ENCODE data around the gene PDXP.

PDXP gene

GRCh38 chr22:37696657-37697537 lies 38.4 kb downstream of the PDXP start, which contains the start of gene TRIOBP:
Gene TRIOBP (plus strand): TSS chr22:37697048. CDS start chr22:37701366, 4,318 bp downstream.
- Histone ChIP-seq H3K4me2 (ENCODE audit: low read length) (peak within 1 kb of the TSS; percentile 78), H3K27me3 (ENCODE audit: control insufficient read depth, insufficient read depth, low read length) (no peaks in the 10 kb centered on the region), H3K36me3 (ENCODE audit: insufficient read depth, low read length) (peaks cover 15% of the 10 kb centered on the region), H3K9ac (ENCODE audit: low read depth, low read length) (no peak within 1 kb of the TSS), H3K4me3 (ENCODE audit: low read length) (peak within 1 kb of the TSS; percentile 52), H3K4me1 (ENCODE audit: control insufficient read depth, insufficient read depth, low read length) (peaks cover 16% of the 10 kb centered on the region), H3K9me3 (replicated peaks; ENCODE audit: low read length) (no peaks in the 10 kb centered on the region)

- Histone ChIP-seq H3K9me3 (replicated peaks; ENCODE audit: low read length) (no peaks in the 10 kb centered on the region), H3K4me2 (ENCODE audit: low read length) (peak overlapping the region; percentile 78), H3K36me3 (ENCODE audit: insufficient read depth, low read length) (peaks cover 11% of the 10 kb centered on the region), H3K9ac (ENCODE audit: low read depth, low read length) (no peak overlapping the region), H3K4me3 (ENCODE audit: low read length) (no peak overlapping the region), H3K4me1 (ENCODE audit: control insufficient read depth, insufficient read depth, low read length) (peaks cover 16% of the 10 kb centered on the region), H3K27me3 (ENCODE audit: control insufficient read depth, insufficient read depth, low read length) (no peaks in the 10 kb centered on the region)
These were observed 39.0 kb downstream of the PDXP start for GRCh38 chr22:37697538-37697835.

GRCh38 chr22:37701141-37701786 lies 42.7 kb downstream of the PDXP start:
- Histone ChIP-seq H3K9ac (ENCODE audit: low read depth, low read length) (no peak overlapping the region), H3K4me3 (ENCODE audit: low read length) (no peak overlapping the region), H3K36me3 (ENCODE audit: insufficient read depth, low read length) (no peaks in the 10 kb centered on the region), H3K4me1 (ENCODE audit: control insufficient read depth, insufficient read depth, low read length) (peaks cover 8% of the 10 kb centered on the region), H3K27me3 (ENCODE audit: control insufficient read depth, insufficient read depth, low read length) (no peaks in the 10 kb centered on the region), H3K9me3 (replicated peaks; ENCODE audit: low read length) (no peaks in the 10 kb centered on the region), H3K4me2 (ENCODE audit: low read length) (no peak overlapping the region)

- no peak overlapping the region for H3K4me3 ChIP-seq (ENCODE audit: low read length)
- H3K4me2 ChIP-seq (ENCODE audit: low read length), result no peak overlapping the region
- H3K9me3 ChIP-seq (replicated peaks; ENCODE audit: low read length), result no peaks in the 10 kb centered on the region
- H3K4me1 ChIP-seq (ENCODE audit: control insufficient read depth, insufficient read depth, low read length), result no peaks in the 10 kb centered on the region
- no peaks in the 10 kb centered on the region for H3K36me3 ChIP-seq (ENCODE audit: insufficient read depth, low read length)
- H3K27me3 ChIP-seq (ENCODE audit: control insufficient read depth, insufficient read depth, low read length), result no peaks in the 10 kb centered on the region
- H3K9ac ChIP-seq (ENCODE audit: low read depth, low read length), result no peak overlapping the region
These were observed 45.4 kb downstream of the PDXP start for GRCh38 chr22:37703906-37704305.

- Histone ChIP-seq H3K4me1 (ENCODE audit: control insufficient read depth, insufficient read depth, low read length) (no peaks in the 10 kb centered on the region), H3K9me3 (replicated peaks; ENCODE audit: low read length) (no peaks in the 10 kb centered on the region), H3K4me2 (ENCODE audit: low read length) (no peak overlapping the region), H3K27me3 (ENCODE audit: control insufficient read depth, insufficient read depth, low read length) (no peaks in the 10 kb centered on the region), H3K9ac (ENCODE audit: low read depth, low read length) (no peak overlapping the region), H3K36me3 (ENCODE audit: insufficient read depth, low read length) (no peaks in the 10 kb centered on the region), H3K4me3 (ENCODE audit: low read length) (no peak overlapping the region)
These were observed 46.1 kb downstream of the PDXP start for GRCh38 chr22:37704645-37705044.

GRCh38 chr22:37705205-37705604 lies 46.7 kb downstream of the PDXP start:
- no peaks in the 10 kb centered on the region for H3K36me3 ChIP-seq (ENCODE audit: insufficient read depth, low read length)
- no peak overlapping the region for H3K4me3 ChIP-seq (ENCODE audit: low read length)
- H3K4me2 ChIP-seq (ENCODE audit: low read length), result no peak overlapping the region
- no peaks in the 10 kb centered on the region for H3K9me3 ChIP-seq (replicated peaks; ENCODE audit: low read length)
- H3K27me3 ChIP-seq (ENCODE audit: control insufficient read depth, insufficient read depth, low read length), result no peaks in the 10 kb centered on the region
- H3K9ac ChIP-seq (ENCODE audit: low read depth, low read length), result no peak overlapping the region
- no peaks in the 10 kb centered on the region for H3K4me1 ChIP-seq (ENCODE audit: control insufficient read depth, insufficient read depth, low read length)

GRCh38 chr22:37708580-37709444 lies 50.3 kb downstream of the PDXP start:
- no peaks in the 10 kb centered on the region for H3K9me3 ChIP-seq (replicated peaks; ENCODE audit: low read length)
- H3K27me3 ChIP-seq (ENCODE audit: control insufficient read depth, insufficient read depth, low read length), result no peaks in the 10 kb centered on the region
- no peak overlapping the region for H3K4me3 ChIP-seq (ENCODE audit: low read length)
- H3K36me3 ChIP-seq (ENCODE audit: insufficient read depth, low read length), result no peaks in the 10 kb centered on the region
- H3K9ac ChIP-seq (ENCODE audit: low read depth, low read length), result no peak overlapping the region
- H3K4me1 ChIP-seq (ENCODE audit: control insufficient read depth, insufficient read depth, low read length), result no peaks in the 10 kb centered on the region
- no peak overlapping the region for H3K4me2 ChIP-seq (ENCODE audit: low read length)

GRCh38 chr22:37709445-37709765 lies 50.9 kb downstream of the PDXP start:
- Histone ChIP-seq H3K9ac (ENCODE audit: low read depth, low read length) (no peak overlapping the region), H3K9me3 (replicated peaks; ENCODE audit: low read length) (no peaks in the 10 kb centered on the region), H3K4me3 (ENCODE audit: low read length) (no peak overlapping the region)

GRCh38 chr22:37710675-37711074 lies 52.2 kb downstream of the PDXP start:
- Histone ChIP-seq H3K36me3 (ENCODE audit: insufficient read depth, low read length) (no peaks in the 10 kb centered on the region), H3K9me3 (replicated peaks; ENCODE audit: low read length) (no peaks in the 10 kb centered on the region), H3K4me3 (ENCODE audit: low read length) (no peak overlapping the region), H3K4me1 (ENCODE audit: control insufficient read depth, insufficient read depth, low read length) (no peaks in the 10 kb centered on the region), H3K4me2 (ENCODE audit: low read length) (no peak overlapping the region), H3K9ac (ENCODE audit: low read depth, low read length) (no peak overlapping the region), H3K27me3 (ENCODE audit: control insufficient read depth, insufficient read depth, low read length) (no peaks in the 10 kb centered on the region)

More at GRCh38 chr22:37709445-37709765, 50.9 kb downstream of the PDXP start:
- Histone ChIP-seq H3K4me1 (ENCODE audit: control insufficient read depth, insufficient read depth, low read length) (no peaks in the 10 kb centered on the region), H3K4me2 (ENCODE audit: low read length) (no peak overlapping the region), H3K36me3 (ENCODE audit: insufficient read depth, low read length) (no peaks in the 10 kb centered on the region), H3K27me3 (ENCODE audit: control insufficient read depth, insufficient read depth, low read length) (no peaks in the 10 kb centered on the region)

- Histone ChIP-seq H3K9ac (ENCODE audit: low read depth, low read length) (no peak overlapping the region), H3K4me1 (ENCODE audit: control insufficient read depth, insufficient read depth, low read length) (no peaks in the 10 kb centered on the region), H3K9me3 (replicated peaks; ENCODE audit: low read length) (no peaks in the 10 kb centered on the region), H3K4me2 (ENCODE audit: low read length) (no peak overlapping the region), H3K27me3 (ENCODE audit: control insufficient read depth, insufficient read depth, low read length) (no peaks in the 10 kb centered on the region), H3K36me3 (ENCODE audit: insufficient read depth, low read length) (no peaks in the 10 kb centered on the region), H3K4me3 (ENCODE audit: low read length) (no peak overlapping the region)
These were observed 53.0 kb downstream of the PDXP start for GRCh38 chr22:37711490-37711889.

- no peaks in the 10 kb centered on the region for H3K27me3 ChIP-seq (ENCODE audit: control insufficient read depth, insufficient read depth, low read length)
- no peaks in the 10 kb centered on the region for H3K9me3 ChIP-seq (replicated peaks; ENCODE audit: low read length)
- no peak overlapping the region for H3K4me3 ChIP-seq (ENCODE audit: low read length)
- no peak overlapping the region for H3K4me2 ChIP-seq (ENCODE audit: low read length)
- no peaks in the 10 kb centered on the region for H3K36me3 ChIP-seq (ENCODE audit: insufficient read depth, low read length)
- H3K9ac ChIP-seq (ENCODE audit: low read depth, low read length), result no peak overlapping the region
- H3K4me1 ChIP-seq (ENCODE audit: control insufficient read depth, insufficient read depth, low read length), result no peaks in the 10 kb centered on the region
These were observed 55.2 kb downstream of the PDXP start for GRCh38 chr22:37713761-37714160.

All from skeletal muscle satellite cell (primary cell).